ENCODE measurements around the gene SPTBN2.

SPTBN2 gene

GRCh38 chr11:66652651-66653050, 76.4 kb downstream of the SPTBN2 start:
- no peak overlapping the region for H3K4me3 ChIP-seq (ENCODE audit: low read length)
- H3K36me3 ChIP-seq (ENCODE audit: control insufficient read depth, insufficient read depth, low read length), result peaks cover 2% of the 10 kb centered on the region
- H2AK5ac ChIP-seq (ENCODE audit: low read length), result no peak overlapping the region
- no peak overlapping the region for H2BK5ac ChIP-seq (ENCODE audit: low read length)
- H4K8ac ChIP-seq (ENCODE audit: low read depth, low read length), result no peak overlapping the region
- no peak overlapping the region for H3K4ac ChIP-seq (ENCODE audit: low read depth, low read length)
- no peak overlapping the region for H2BK120ac ChIP-seq (ENCODE audit: low read depth, low read length)
- H3K56ac ChIP-seq (ENCODE audit: low read length), result no peak overlapping the region
- H3K27ac ChIP-seq (ENCODE audit: low read depth, low read length), result no peak overlapping the region
- H3K18ac ChIP-seq (ENCODE audit: low read length), result no peak overlapping the region
- peaks cover 14% of the 10 kb centered on the region for H3K79me1 ChIP-seq (ENCODE audit: low read length)
- H3K4me2 ChIP-seq (ENCODE audit: low read length), result no peak overlapping the region
- H3K9ac ChIP-seq (ENCODE audit: low read length), result no peak overlapping the region
- no peak overlapping the region for H4K5ac ChIP-seq (ENCODE audit: low read length)
- H3K79me2 ChIP-seq (ENCODE audit: control insufficient read depth, insufficient read depth, low read length), result peaks cover 20% of the 10 kb centered on the region
- WGBS (ENCODE audit: extremely low coverage, insufficient coverage, low lambda C conversion rate), result no CpG with 5 or more reads among the region's 7 CpGs
- no peak overlapping the region for H2BK15ac ChIP-seq (replicated peaks; ENCODE audit: low read depth)
- no peaks in the 10 kb centered on the region for H3K27me3 ChIP-seq (ENCODE audit: insufficient read depth, low read length, poor library complexity)
- DNase-seq, result no peak
- H3K4me1 ChIP-seq (ENCODE audit: control insufficient read depth, low read depth, low read length), result no peaks in the 10 kb centered on the region
- no peak overlapping the region for H3K23ac ChIP-seq (ENCODE audit: low read length)

DNA sequence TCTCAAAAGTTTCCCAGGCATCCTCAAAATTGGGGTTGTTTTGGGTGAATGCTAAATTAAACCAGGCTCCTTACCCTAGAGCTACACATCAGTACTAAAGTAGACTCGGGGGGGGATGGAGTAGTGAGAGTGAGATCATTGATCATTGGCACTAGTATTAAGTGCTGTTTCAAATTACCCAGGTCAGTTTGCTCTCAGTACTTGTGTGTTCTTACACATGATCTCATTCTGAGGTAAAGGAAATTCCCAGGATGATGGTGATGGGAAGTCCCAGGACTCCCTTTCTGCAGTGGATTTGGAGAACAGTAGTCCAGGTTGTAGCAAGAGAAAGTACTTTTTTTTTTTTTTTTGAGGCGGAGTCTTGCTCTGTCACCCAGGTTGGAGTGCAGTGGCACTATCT, 78.0 kb downstream of the SPTBN2 start:
- Histone ChIP-seq H3K4ac (ENCODE audit: low read depth, low read length) (no peak overlapping the region), H3K9ac (ENCODE audit: low read length) (no peak overlapping the region), H3K27me3 (ENCODE audit: insufficient read depth, low read length, poor library complexity) (no peaks in the 10 kb centered on the region), H3K4me2 (ENCODE audit: low read length) (no peak overlapping the region), H3K79me1 (ENCODE audit: low read length) (peaks cover 19% of the 10 kb centered on the region), H2AK5ac (ENCODE audit: low read length) (no peak overlapping the region), H4K5ac (ENCODE audit: low read length) (no peak overlapping the region), H3K79me2 (ENCODE audit: control insufficient read depth, insufficient read depth, low read length) (peaks cover 34% of the 10 kb centered on the region), H3K4me1 (ENCODE audit: control insufficient read depth, low read depth, low read length) (no peaks in the 10 kb centered on the region), H2BK120ac (ENCODE audit: low read depth, low read length) (no peak overlapping the region), H3K4me3 (ENCODE audit: low read length) (no peak overlapping the region), H4K8ac (ENCODE audit: low read depth, low read length) (no peak overlapping the region), H3K56ac (ENCODE audit: low read length) (no peak overlapping the region), H2BK15ac (replicated peaks; ENCODE audit: low read depth) (no peak overlapping the region), H3K23ac (ENCODE audit: low read length) (no peak overlapping the region), H3K27ac (ENCODE audit: low read depth, low read length) (no peak overlapping the region), H2BK5ac (ENCODE audit: low read length) (no peak overlapping the region), H3K36me3 (ENCODE audit: control insufficient read depth, insufficient read depth, low read length) (peaks cover 4% of the 10 kb centered on the region), H3K18ac (ENCODE audit: low read length) (no peak overlapping the region)
- no CpG with 5 or more reads among the region's 2 CpGs for WGBS (ENCODE audit: extremely low coverage, insufficient coverage, low lambda C conversion rate)
- peak; percentile 27 for DNase-seq

DNA sequence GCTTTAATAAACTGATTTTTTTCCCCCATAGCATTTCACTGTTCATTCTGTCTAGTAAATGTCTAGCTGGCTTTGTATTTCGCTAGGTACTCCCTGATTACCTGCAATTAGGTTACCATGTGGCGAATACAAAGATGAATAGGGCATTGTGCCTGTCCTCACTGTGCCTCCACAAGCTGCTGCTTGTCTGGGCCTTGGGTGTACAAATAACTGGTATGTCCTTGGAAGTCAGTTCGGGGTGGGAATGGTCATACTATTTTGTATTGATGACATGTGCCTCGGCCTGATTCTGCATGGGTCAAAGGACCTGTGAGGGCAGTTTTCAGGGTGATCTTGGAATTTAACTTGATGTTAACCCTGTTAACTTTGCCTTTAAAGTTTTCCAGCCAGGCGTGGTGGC, 79.1 kb downstream of the SPTBN2 start:
- peaks cover 20% of the 10 kb centered on the region for H3K79me1 ChIP-seq (ENCODE audit: low read length)
- H3K23ac ChIP-seq (ENCODE audit: low read length), result no peak overlapping the region
- no peak overlapping the region for H3K4me3 ChIP-seq (ENCODE audit: low read length)
- no peak overlapping the region for H3K4ac ChIP-seq (ENCODE audit: low read depth, low read length)
- H3K18ac ChIP-seq (ENCODE audit: low read length), result no peak overlapping the region
- H4K8ac ChIP-seq (ENCODE audit: low read depth, low read length), result no peak overlapping the region
- H3K4me2 ChIP-seq (ENCODE audit: low read length), result no peak overlapping the region
- WGBS (ENCODE audit: extremely low coverage, insufficient coverage, low lambda C conversion rate), result no CpG with 5 or more reads among the region's 5 CpGs
- no peak overlapping the region for H3K27ac ChIP-seq (ENCODE audit: low read depth, low read length)
- no peaks in the 10 kb centered on the region for H3K27me3 ChIP-seq (ENCODE audit: insufficient read depth, low read length, poor library complexity)
- no peak overlapping the region for H2BK15ac ChIP-seq (replicated peaks; ENCODE audit: low read depth)
- H2BK5ac ChIP-seq (ENCODE audit: low read length), result no peak overlapping the region
- H3K9ac ChIP-seq (ENCODE audit: low read length), result no peak overlapping the region
- no peak overlapping the region for H2AK5ac ChIP-seq (ENCODE audit: low read length)
- H4K5ac ChIP-seq (ENCODE audit: low read length), result no peak overlapping the region
- H2BK120ac ChIP-seq (ENCODE audit: low read depth, low read length), result no peak overlapping the region
- H3K36me3 ChIP-seq (ENCODE audit: control insufficient read depth, insufficient read depth, low read length), result peaks cover 7% of the 10 kb centered on the region
- H3K4me1 ChIP-seq (ENCODE audit: control insufficient read depth, low read depth, low read length), result no peaks in the 10 kb centered on the region
- H3K79me2 ChIP-seq (ENCODE audit: control insufficient read depth, insufficient read depth, low read length), result peaks cover 44% of the 10 kb centered on the region
- H3K56ac ChIP-seq (ENCODE audit: low read length), result no peak overlapping the region
- DNase-seq, result no peak

DNA sequence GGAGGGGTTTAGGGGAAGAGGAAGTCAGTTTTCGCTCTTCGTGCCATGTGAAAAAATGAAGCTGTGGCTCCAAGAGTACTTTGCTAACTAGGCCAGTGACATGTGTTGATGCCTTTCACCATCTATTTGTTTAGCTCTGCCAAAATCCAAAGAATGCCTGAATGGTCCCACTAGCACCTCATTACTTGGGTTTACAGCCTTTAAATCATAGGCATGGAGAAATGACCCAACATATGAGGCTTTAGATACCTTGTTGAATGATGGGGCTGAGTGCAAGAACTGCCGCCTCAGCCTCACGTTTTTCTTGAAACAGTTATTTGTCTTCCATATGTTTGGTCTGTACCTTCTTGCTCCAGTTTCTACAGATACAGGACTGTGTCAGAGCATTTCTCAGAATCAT, 82.2 kb downstream of the SPTBN2 start:
- H3K27ac ChIP-seq (ENCODE audit: low read depth, low read length), result no peak overlapping the region
- no peak overlapping the region for H4K8ac ChIP-seq (ENCODE audit: low read depth, low read length)
- peaks cover 70% of the 10 kb centered on the region for H3K79me2 ChIP-seq (ENCODE audit: control insufficient read depth, insufficient read depth, low read length)
- H3K56ac ChIP-seq (ENCODE audit: low read length), result no peak overlapping the region
- no peaks in the 10 kb centered on the region for H3K4me1 ChIP-seq (ENCODE audit: control insufficient read depth, low read depth, low read length)
- H3K79me1 ChIP-seq (ENCODE audit: low read length), result peaks cover 16% of the 10 kb centered on the region
- H3K4me2 ChIP-seq (ENCODE audit: low read length), result no peak overlapping the region
- H2AK5ac ChIP-seq (ENCODE audit: low read length), result no peak overlapping the region
- DNase-seq, result no peak
- H3K27me3 ChIP-seq (ENCODE audit: insufficient read depth, low read length, poor library complexity), result no peaks in the 10 kb centered on the region
- H3K23ac ChIP-seq (ENCODE audit: low read length), result no peak overlapping the region
- H2BK120ac ChIP-seq (ENCODE audit: low read depth, low read length), result no peak overlapping the region
- H2BK15ac ChIP-seq (replicated peaks; ENCODE audit: low read depth), result no peak overlapping the region
- H4K5ac ChIP-seq (ENCODE audit: low read length), result no peak overlapping the region
- H3K36me3 ChIP-seq (ENCODE audit: control insufficient read depth, insufficient read depth, low read length), result peaks cover 11% of the 10 kb centered on the region
- no CpG with 5 or more reads among the region's 4 CpGs for WGBS (ENCODE audit: extremely low coverage, insufficient coverage, low lambda C conversion rate)
- no peak overlapping the region for H3K9ac ChIP-seq (ENCODE audit: low read length)
- H3K4ac ChIP-seq (ENCODE audit: low read depth, low read length), result no peak overlapping the region
- no peak overlapping the region for H3K4me3 ChIP-seq (ENCODE audit: low read length)
- no peak overlapping the region for H3K18ac ChIP-seq (ENCODE audit: low read length)
- no peak overlapping the region for H2BK5ac ChIP-seq (ENCODE audit: low read length)

DNA sequence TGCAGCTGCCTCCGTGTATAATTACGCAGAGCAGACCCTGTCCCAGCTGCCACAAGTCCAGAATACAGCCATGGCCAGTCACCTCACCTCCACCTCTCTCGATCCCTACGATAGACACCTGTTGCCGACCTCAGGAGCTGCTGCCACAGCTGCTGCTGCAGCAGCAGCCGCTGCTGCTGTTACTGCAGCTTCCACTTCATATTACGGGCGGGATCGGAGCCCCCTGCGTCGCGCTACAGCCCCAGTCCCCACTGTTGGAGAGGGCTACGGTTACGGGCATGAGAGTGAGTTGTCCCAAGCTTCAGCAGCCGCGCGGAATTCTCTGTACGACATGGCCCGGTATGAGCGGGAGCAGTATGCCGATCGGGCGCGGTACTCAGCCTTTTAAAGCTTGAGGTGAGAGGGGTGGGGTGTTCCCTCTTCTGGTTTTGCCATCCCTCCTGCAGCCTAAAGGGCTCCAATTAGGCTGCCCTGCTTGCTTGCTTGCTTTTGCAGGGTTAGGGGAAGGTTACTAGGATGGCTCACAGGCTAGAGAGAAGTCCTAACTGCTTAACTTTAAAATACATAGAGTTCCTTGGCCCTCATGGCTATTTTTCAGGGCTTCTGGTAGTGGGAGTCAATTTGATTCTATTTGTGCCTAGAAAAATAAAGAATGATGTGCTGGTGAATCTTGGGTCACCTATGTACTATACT, 85.1 kb downstream of the SPTBN2 start:
- no peak overlapping the region for H2AK5ac ChIP-seq (ENCODE audit: low read length)
- no peak overlapping the region for H2BK120ac ChIP-seq (ENCODE audit: low read depth, low read length)
- H3K4me1 ChIP-seq (ENCODE audit: control insufficient read depth, low read depth, low read length), result peaks cover 3% of the 10 kb centered on the region
- no peak overlapping the region for H3K4me3 ChIP-seq (ENCODE audit: low read length)
- H3K79me1 ChIP-seq (ENCODE audit: low read length), result peaks cover 10% of the 10 kb centered on the region
- no peaks in the 10 kb centered on the region for H3K27me3 ChIP-seq (ENCODE audit: insufficient read depth, low read length, poor library complexity)
- WGBS (ENCODE audit: extremely low coverage, insufficient coverage, low lambda C conversion rate), result no CpG with 5 or more reads among the region's 24 CpGs
- no peak overlapping the region for H3K9ac ChIP-seq (ENCODE audit: low read length)
- H3K56ac ChIP-seq (ENCODE audit: low read length), result peak overlapping the region; percentile 30
- H3K36me3 ChIP-seq (ENCODE audit: control insufficient read depth, insufficient read depth, low read length), result peaks cover 12% of the 10 kb centered on the region
- H3K4me2 ChIP-seq (ENCODE audit: low read length), result no peak overlapping the region
- H3K79me2 ChIP-seq (ENCODE audit: control insufficient read depth, insufficient read depth, low read length), result peaks cover 87% of the 10 kb centered on the region
- H3K23ac ChIP-seq (ENCODE audit: low read length), result no peak overlapping the region
- DNase-seq, result no peak
- no peak overlapping the region for H2BK15ac ChIP-seq (replicated peaks; ENCODE audit: low read depth)
- no peak overlapping the region for H3K27ac ChIP-seq (ENCODE audit: low read depth, low read length)
- no peak overlapping the region for H4K8ac ChIP-seq (ENCODE audit: low read depth, low read length)
- H3K18ac ChIP-seq (ENCODE audit: low read length), result no peak overlapping the region
- H2BK5ac ChIP-seq (ENCODE audit: low read length), result no peak overlapping the region
- H3K4ac ChIP-seq (ENCODE audit: low read depth, low read length), result no peak overlapping the region
- no peak overlapping the region for H4K5ac ChIP-seq (ENCODE audit: low read length)

DNA sequence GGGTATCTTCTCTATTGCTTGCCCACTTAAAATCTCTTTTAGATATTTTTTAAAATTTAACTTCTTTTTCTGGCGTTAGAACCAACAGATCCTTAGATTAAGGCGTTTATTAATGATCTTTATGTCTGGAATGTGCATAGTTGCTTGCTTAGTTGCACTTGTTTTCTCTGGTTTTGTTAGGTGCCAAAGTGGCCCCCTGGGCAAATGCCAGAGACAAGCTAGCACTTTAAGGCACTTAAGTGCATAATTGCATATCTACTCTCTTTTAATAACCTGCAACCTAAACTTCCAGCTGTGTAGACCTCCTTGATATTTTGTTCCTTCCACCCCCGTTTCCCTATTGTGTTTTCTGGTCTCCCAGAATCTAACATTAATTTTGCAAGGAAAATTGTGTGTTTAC, 87.2 kb downstream of the SPTBN2 start:
- H3K27ac ChIP-seq (ENCODE audit: low read depth, low read length), result no peak overlapping the region
- H2AK5ac ChIP-seq (ENCODE audit: low read length), result no peak overlapping the region
- H3K4me1 ChIP-seq (ENCODE audit: control insufficient read depth, low read depth, low read length), result peaks cover 5% of the 10 kb centered on the region
- no peak overlapping the region for H2BK15ac ChIP-seq (replicated peaks; ENCODE audit: low read depth)
- H3K36me3 ChIP-seq (ENCODE audit: control insufficient read depth, insufficient read depth, low read length), result peaks cover 11% of the 10 kb centered on the region
- H3K4me3 ChIP-seq (ENCODE audit: low read length), result no peak overlapping the region
- peak overlapping the region; percentile 31 for H3K4me2 ChIP-seq (ENCODE audit: low read length)
- H2BK120ac ChIP-seq (ENCODE audit: low read depth, low read length), result no peak overlapping the region
- WGBS (ENCODE audit: extremely low coverage, insufficient coverage, low lambda C conversion rate), result no CpG with 5 or more reads among the region's 3 CpGs
- no peak for DNase-seq
- H3K56ac ChIP-seq (ENCODE audit: low read length), result no peak overlapping the region
- peaks cover 8% of the 10 kb centered on the region for H3K79me1 ChIP-seq (ENCODE audit: low read length)
- no peak overlapping the region for H3K23ac ChIP-seq (ENCODE audit: low read length)
- peaks cover 81% of the 10 kb centered on the region for H3K79me2 ChIP-seq (ENCODE audit: control insufficient read depth, insufficient read depth, low read length)
- H3K4ac ChIP-seq (ENCODE audit: low read depth, low read length), result no peak overlapping the region
- H3K18ac ChIP-seq (ENCODE audit: low read length), result no peak overlapping the region
- no peaks in the 10 kb centered on the region for H3K27me3 ChIP-seq (ENCODE audit: insufficient read depth, low read length, poor library complexity)
- no peak overlapping the region for H3K9ac ChIP-seq (ENCODE audit: low read length)
- no peak overlapping the region for H2BK5ac ChIP-seq (ENCODE audit: low read length)
- no peak overlapping the region for H4K8ac ChIP-seq (ENCODE audit: low read depth, low read length)
- no peak overlapping the region for H4K5ac ChIP-seq (ENCODE audit: low read length)
